HG03108 (cell line): Measurements from ENCODE around the gene HMHB1.

Experiments used
- ATAC-seq: cut with Tn5 transposase; IDR thresholded peaks from one replicate; pipeline ENCODE4 v1.9.1; 2021; ENCODE audit warnings: moderate library complexity; ENCODE audit not compliant: unreplicated experiment

Gene HMHB1

GRCh38 chr5:143865426-143866025 is 53.6 kb downstream of the HMHB1 start:
- ATAC-seq, result no peak
